Left hindlimb (tissue), 1 donor: ENCODE data around the gene ETDB.
"Not testable (repeated sequence)": the region's sequence is repeated elsewhere in the genome, so short reads cannot be mapped to it uniquely, and the experiment has no call there.

Experiments used
- DNase-seq: peaks from one replicate; pipeline ENCODE4 v3.0.0-alpha.2; 2018

The ETDB gene

GRCh38 chrX:135120056-135120576 is at the start of gene ETDB:
TSS of gene ETDB (minus strand) at chrX:135120526. CDS start at chrX:135119261, 1,265 bp downstream.
- DNase-seq = not testable (repeated sequence)

GRCh38 chrX:135169534-135169933 is 49.2 kb upstream of the ETDB start:
- DNase-seq = not testable (repeated sequence)

DNA sequence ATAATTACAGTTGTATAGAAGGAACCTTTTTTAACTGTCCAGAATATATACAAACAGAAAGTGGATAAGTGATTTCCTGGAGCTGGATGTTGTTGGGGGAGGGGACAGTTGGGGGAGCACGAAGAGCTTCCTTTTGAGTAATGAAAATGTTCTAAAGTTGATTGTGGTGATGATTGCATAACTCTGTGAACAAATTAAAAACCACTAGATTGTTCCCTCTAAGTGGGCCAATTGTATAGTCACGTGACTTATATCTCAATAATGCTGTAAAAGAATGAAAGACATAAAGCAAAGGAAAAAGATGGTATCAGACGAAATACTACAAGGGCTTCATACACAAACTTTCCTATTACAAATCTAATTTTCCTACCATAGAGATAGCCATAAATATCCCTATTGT is 48.2 kb upstream of the ETDB start:
- no peak for DNase-seq

DNA sequence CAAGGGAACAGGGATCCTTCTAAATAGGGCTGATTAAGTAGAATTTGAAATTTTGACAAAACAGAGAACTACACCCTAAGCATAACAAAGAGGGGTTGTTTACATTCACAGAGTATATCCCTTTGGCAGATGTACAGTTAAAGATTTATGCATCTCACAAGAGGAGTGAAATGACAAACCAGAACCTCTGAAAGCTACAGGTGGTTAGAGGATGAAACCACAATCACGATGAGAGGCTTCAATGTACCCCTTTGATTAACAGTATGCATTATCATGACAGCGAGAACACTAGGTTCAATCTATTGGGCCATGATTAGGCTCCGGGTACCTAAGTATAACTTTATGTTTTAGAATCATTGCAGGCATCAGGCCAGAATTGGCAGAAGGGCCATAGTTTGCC is 34.4 kb upstream of the ETDB start:
- not testable (repeated sequence) for DNase-seq

- DNase-seq = not testable (repeated sequence)
Observed at GRCh38 chrX:135126145-135126544, 5.8 kb upstream of the ETDB start.

- not testable (repeated sequence) for DNase-seq
Observed at GRCh38 chrX:135116064-135116463, 4.3 kb downstream of the ETDB start.

- DNase-seq = no peak
Observed at GRCh38 chrX:135114392-135114791, 5.9 kb downstream of the ETDB start.

GRCh38 chrX:135112743-135113142 is 7.6 kb downstream of the ETDB start:
- no peak for DNase-seq

GRCh38 chrX:135112096-135112729 is 8.1 kb downstream of the ETDB start:
- no peak for DNase-seq

DNA sequence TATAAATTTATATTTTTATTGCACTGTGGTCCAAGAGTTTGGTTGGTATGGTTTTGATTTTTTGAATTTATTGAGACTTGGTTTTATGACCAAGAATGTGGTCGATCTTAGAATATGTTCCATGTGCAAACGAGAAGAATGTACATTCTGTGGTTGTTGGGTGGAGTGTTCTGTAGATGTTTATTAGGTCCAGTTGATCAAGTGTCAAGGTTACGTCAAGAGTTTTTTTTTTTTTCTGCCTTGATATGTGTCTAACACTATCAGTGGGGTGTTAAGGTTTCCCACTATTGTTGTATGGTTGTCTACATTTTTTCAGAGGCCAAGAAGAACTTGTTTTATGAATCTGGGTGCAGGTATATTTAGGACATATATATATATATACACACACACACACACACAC is 10.8 kb downstream of the ETDB start:
- DNase-seq = no peak

- no peak for DNase-seq
Observed at GRCh38 chrX:135099493-135099783, 20.9 kb downstream of the ETDB start.

DNA sequence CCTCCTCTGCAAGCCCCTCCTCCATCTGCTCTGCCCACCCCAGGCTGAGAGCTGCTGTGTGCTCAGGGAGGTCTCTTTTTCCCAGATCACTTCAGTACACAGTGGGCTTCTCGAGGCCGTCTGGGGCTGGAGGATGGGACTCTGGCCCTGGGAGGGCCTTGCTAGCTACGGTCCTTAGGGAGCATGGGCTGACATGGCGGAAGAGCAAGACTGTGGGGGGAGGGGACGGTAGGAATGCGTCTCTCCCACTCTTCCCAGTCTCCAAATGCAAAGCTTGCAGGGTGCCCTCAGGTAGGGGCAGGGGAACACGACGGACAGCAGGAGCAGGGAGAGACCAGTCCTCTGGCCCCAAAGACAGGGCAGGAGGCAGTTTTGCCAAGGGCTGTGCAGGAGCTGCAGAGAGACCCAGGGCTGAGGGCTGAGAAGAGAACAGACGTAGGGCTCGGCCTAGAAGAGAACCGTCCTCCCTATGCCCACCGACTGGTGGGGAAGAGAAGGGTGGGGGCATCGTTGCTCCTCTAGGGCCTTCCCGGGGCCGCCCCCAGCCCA is 23.1 kb downstream of the ETDB start:
- not testable (repeated sequence) for DNase-seq

GRCh38 chrX:135095715-135096114 is 24.6 kb downstream of the ETDB start:
- no peak for DNase-seq

DNA sequence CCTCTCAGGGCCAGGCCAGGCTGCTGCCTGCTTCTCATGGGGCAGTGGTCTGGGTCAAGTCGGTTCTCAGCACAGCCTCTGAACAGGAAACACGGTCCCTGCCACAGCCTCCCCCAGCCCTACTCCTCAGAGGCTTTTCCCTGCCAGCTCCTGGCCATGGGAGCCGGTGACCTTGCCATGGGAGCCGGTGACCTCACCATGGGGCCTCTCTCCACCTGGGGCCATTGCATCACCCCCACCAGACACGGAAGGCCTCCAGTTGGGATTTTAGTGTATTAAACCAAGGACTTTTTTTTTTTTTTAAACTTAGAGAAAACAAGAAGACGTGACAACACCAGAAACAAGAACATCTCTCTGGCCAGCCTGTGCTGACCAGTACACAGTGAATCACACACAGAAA is 25.6 kb downstream of the ETDB start:
- no peak for DNase-seq

DNA sequence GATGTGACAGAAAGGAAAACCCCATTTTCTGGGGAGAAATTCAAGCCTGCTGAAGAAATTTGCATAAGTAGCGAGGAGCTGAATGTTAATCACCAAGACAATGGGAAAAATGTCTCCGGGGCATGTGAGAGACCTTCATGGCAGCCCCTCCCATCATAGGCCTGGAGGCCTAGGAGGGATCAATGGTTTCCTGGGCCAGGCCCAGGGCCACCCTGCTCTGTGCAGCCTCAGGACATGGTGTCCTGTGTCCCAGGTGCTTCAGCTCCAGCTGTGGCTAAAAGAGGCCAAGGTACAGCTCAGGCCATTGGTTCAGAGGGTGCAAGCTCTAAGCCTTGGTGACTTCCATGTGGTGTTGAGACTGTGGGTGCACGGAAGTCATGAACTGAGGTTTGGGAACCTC is 31.2 kb downstream of the ETDB start:
- DNase-seq = no peak

DNA sequence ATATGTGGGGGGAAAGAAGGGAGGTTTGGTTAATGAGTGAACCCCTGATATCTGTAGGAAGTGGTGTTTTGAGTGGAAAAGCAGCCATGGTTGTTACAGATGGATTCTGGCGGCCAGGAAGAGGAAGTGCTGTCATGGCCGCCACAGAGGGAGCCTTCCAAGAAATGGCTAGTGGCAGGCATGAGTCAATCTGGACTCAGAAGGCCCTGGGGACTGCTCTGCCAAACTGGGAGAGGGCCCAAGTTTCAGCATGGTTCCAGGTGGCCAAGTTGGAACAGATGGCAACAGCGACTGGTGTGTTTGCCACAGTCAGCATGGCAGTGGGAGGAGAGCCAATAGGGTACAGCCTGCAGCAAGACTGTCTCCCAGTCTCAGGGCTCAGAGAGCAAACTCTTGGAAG is 32.5 kb downstream of the ETDB start:
- no peak for DNase-seq

DNA sequence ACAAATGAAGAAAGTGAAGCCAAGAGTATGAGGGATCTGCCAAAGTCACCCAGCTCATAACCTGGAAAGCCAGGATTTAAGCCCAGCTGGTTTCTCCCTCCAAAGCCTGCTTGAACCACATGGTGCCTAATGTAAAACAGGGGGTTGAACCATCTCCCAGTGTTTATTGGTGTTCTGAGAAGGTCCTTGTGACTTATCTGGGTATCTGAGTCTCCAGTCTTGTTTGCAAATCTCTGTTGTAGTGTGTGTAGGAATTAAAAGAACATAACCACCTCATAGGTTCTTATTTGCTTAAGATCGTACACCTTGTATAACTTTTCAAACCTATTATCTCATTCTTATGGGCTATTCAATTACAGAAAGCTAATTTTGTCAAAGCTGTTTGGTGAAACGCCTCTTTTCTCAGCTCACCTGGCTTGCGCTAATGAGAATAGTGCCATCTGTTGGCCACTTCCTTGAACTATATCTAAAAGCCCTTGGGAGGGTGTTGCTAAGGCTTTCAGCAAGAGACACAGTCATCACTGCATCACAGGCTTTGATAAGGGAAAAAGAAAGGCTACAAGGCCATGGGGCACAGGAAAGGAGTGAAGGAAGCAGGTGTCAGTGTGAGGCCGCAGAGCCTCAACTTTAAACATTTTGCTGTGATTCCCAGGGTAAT is 34.0 kb downstream of the ETDB start:
- DNase-seq = no peak

DNA sequence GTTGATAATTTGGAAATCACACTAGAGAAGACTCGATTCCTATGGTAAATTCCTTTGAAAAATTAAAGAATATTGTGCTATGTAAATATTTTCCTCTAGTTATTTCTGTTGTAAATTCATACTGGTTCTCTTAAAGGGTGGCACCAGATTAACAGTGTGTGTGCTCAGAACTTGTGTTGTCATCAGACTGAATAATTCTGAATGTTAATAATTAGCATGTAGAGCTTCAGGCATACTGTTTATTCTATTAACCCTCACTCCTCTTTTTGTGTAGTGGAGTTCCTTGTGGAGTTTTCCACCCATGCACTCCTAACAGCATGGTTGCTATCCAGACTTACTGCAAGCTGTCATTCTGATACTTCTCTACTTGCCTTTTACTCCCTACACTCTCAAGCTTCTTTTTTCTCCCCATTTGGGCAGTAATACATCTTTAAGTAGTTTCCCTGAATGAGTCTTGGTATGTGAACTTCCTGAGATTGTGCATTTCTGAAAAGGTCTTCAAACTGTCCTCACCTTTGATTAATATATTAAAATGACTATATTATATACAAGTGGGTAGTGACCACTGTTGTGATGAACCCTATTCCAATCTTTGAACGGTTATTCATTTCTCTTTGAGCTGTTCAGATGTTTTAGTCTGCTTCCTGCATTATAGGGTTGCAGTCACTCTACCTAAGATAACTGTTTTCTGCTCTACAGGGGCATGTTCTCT is 38.5 kb downstream of the ETDB start:
- DNase-seq = no peak
